ENCODE results near the gene GPR55.

- TF ChIP-seq CTCF (conservative IDR thresholded peaks at IDR 0.05) (no peak), EZH2 (IDR thresholded peaks at IDR 0.05; ENCODE audit: low read depth) (no peak)
These were observed 3.8 kb upstream of the GPR55 start for GRCh38 chr2:230928701-230929380.

All from PC-9 (cell line).